C4-2B (cell line): ENCODE data around the gene POTEJ.
"Not testable (repeated sequence)": the region's sequence is repeated elsewhere in the genome, so short reads cannot be mapped to it uniquely, and the experiment has no call there.

ENCODE experiments used
- CTCF ChIP-seq: fragments of 450-650 bp; conservative IDR thresholded peaks from 2 replicates; pipeline ENCODE4 v1.5.1; 2017; ENCODE audit warnings: mild to moderate bottlenecking
- ZFX ChIP-seq: fragments of 450-650 bp; IDR thresholded peaks from 2 replicates; pipeline ENCODE4 v1.6.1; 2017

- TF ChIP-seq CTCF, ZFX: not testable (repeated sequence)
These were observed 11.8 kb upstream of the POTEJ start, which contains the start of gene CFC1 for GRCh38 chr2:130599393-130599792.
